ENCODE measurements around the gene PCDH8. TPM values are rescaled to one million over a fixed set of nuclear protein-coding genes. Genes with fewer than 3 reads are reported as not detected.
A peak's percentile ranks its signal among the peaks of the same experiment; 100 is the strongest.

Gene PCDH8
- total and polyA plus RNA-seq, 2 of the 13 experiments (the other 11 are each of a cell fraction or from before 2014, with no cell fraction given): not detected

DNA sequence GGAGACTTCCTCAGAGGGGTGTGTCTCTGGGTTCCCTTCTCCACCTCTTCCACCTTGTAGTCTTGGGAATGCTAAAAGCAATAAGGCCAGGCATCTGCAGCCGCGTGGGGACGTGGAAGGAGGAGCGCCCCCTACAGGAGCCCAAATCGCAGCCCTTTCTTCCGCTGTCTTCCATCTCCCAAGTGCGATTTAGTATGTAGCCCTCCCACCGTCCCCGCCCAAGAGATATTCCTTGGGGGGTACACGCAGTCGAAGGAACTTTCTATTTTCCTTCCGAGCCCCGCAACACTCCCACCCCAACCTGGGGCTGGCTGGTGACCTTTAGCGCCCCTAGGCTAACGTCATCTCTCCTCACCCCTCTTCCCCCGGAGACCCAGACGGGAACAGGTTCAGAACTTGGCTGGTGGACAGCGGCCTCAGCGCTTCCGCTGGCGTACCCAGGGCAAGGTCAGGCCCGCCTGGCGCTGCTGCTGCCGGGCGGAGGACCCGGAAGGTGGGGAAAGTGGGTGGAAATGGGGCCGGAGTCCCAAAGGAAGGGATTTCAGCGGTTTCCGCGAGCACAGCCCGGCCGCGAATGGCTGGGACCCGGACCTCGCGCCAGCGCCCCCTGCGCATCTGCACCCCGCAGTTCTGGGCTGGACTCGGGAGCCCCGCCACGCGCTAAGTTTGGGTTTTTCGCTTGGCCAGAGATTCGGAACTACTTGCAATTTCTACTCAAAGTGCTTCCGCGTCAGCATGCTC lies 2.1 kb upstream of the PCDH8 start (continued):
- peak; percentile 45; the same call in 1 of the 2 replicates for TF ChIP-seq SAFB2 (CRISPR knock-in tag; IDR thresholded peaks at IDR 0.05; ENCODE audit: borderline replicate concordance, low read depth)
- TF ChIP-seq, protein P1, sequence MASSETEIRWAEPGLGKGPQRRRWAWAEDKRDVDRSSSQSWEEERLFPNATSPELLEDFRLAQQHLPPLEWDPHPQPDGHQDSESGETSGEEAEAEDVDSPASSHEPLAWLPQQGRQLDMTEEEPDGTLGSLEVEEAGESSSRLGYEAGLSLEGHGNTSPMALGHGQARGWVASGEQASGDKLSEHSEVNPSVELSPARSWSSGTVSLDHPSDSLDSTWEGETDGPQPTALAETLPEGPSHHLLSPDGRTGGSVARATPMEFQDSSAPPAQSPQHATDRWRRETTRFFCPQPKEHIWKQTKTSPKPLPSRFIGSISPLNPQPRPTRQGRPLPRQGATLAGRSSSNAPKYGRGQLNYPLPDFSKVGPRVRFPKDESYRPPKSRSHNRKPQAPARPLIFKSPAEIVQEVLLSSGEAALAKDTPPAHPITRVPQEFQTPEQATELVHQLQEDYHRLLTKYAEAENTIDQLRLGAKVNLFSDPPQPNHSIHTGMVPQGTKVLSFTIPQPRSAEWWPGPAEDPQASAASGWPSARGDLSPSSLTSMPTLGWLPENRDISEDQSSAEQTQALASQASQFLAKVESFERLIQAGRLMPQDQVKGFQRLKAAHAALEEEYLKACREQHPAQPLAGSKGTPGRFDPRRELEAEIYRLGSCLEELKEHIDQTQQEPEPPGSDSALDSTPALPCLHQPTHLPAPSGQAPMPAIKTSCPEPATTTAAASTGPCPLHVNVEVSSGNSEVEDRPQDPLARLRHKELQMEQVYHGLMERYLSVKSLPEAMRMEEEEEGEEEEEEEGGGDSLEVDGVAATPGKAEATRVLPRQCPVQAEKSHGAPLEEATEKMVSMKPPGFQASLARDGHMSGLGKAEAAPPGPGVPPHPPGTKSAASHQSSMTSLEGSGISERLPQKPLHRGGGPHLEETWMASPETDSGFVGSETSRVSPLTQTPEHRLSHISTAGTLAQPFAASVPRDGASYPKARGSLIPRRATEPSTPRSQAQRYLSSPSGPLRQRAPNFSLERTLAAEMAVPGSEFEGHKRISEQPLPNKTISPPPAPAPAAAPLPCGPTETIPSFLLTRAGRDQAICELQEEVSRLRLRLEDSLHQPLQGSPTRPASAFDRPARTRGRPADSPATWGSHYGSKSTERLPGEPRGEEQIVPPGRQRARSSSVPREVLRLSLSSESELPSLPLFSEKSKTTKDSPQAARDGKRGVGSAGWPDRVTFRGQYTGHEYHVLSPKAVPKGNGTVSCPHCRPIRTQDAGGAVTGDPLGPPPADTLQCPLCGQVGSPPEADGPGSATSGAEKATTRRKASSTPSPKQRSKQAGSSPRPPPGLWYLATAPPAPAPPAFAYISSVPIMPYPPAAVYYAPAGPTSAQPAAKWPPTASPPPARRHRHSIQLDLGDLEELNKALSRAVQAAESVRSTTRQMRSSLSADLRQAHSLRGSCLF (CRISPR knock-in tag; IDR thresholded peaks at IDR 0.05; ENCODE audit: borderline replicate concordance): peak; percentile 76; the same call in 1 of the 2 replicates
- peak; percentile 52; the same call in 1 of the 2 replicates for TF ChIP-seq MTF2 (CRISPR knock-in tag; IDR thresholded peaks at IDR 0.05; ENCODE audit: borderline replicate concordance)
- peak; percentile 82 for TF ChIP-seq REPIN1 (CRISPR knock-in tag; IDR thresholded peaks at IDR 0.05; ENCODE audit: borderline replicate concordance, low read depth)
- TF ChIP-seq ZNF615 (CRISPR knock-in tag; IDR thresholded peaks at IDR 0.05; ENCODE audit: borderline replicate concordance): no peak
- TF ChIP-seq CBX1 (IDR thresholded peaks at IDR 0.05; ENCODE audit: low read depth): peak; percentile 94
- TF ChIP-seq ZNF557 (CRISPR knock-in tag; IDR thresholded peaks at IDR 0.05): 0 out of 2 replicates have a peak, but pooled peaks have one; percentile 81
- peak; percentile 81 for TF ChIP-seq HOXD1 (CRISPR knock-in tag; IDR thresholded peaks at IDR 0.05)
- TF ChIP-seq TARDBP (CRISPR knock-in tag; IDR thresholded peaks at IDR 0.05): peak; percentile 64
- peak; percentile 99 for TF ChIP-seq MIER2 (CRISPR knock-in tag; IDR thresholded peaks at IDR 0.05)
- 0 out of 2 replicates have a peak, but pooled peaks have one; percentile 81 for TF ChIP-seq STAT5B (CRISPR knock-in tag; IDR thresholded peaks at IDR 0.05)
- peak; percentile 49 for TF ChIP-seq HNF4A (CRISPR knock-in tag; IDR thresholded peaks at IDR 0.05)
- peak; percentile 97 for TF ChIP-seq GABPB1 (CRISPR knock-in tag; IDR thresholded peaks at IDR 0.05)
- peak; percentile 64; the same call in 1 of the 2 replicates for TF ChIP-seq ZNF367 (CRISPR knock-in tag; IDR thresholded peaks at IDR 0.05; ENCODE audit: borderline replicate concordance)
- TF ChIP-seq TOPORS (CRISPR knock-in tag; IDR thresholded peaks at IDR 0.05): peak; percentile 49; the same call in 1 of the 2 replicates
- TF ChIP-seq ZNF34 (CRISPR knock-in tag; IDR thresholded peaks at IDR 0.05; ENCODE audit: borderline replicate concordance): no peak
- TF ChIP-seq, protein P2, sequence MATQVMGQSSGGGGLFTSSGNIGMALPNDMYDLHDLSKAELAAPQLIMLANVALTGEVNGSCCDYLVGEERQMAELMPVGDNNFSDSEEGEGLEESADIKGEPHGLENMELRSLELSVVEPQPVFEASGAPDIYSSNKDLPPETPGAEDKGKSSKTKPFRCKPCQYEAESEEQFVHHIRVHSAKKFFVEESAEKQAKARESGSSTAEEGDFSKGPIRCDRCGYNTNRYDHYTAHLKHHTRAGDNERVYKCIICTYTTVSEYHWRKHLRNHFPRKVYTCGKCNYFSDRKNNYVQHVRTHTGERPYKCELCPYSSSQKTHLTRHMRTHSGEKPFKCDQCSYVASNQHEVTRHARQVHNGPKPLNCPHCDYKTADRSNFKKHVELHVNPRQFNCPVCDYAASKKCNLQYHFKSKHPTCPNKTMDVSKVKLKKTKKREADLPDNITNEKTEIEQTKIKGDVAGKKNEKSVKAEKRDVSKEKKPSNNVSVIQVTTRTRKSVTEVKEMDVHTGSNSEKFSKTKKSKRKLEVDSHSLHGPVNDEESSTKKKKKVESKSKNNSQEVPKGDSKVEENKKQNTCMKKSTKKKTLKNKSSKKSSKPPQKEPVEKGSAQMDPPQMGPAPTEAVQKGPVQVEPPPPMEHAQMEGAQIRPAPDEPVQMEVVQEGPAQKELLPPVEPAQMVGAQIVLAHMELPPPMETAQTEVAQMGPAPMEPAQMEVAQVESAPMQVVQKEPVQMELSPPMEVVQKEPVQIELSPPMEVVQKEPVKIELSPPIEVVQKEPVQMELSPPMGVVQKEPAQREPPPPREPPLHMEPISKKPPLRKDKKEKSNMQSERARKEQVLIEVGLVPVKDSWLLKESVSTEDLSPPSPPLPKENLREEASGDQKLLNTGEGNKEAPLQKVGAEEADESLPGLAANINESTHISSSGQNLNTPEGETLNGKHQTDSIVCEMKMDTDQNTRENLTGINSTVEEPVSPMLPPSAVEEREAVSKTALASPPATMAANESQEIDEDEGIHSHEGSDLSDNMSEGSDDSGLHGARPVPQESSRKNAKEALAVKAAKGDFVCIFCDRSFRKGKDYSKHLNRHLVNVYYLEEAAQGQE (IDR thresholded peaks at IDR 0.05; ENCODE audit: borderline replicate concordance in 1 of 2, low read depth in 1 of 2, low read length in 2 of 2): peak; percentile 95 to 98
- TF ChIP-seq ZNF652 (CRISPR knock-in tag; IDR thresholded peaks at IDR 0.05; ENCODE audit: borderline replicate concordance, low read depth): no peak
- TF ChIP-seq, protein P3, sequence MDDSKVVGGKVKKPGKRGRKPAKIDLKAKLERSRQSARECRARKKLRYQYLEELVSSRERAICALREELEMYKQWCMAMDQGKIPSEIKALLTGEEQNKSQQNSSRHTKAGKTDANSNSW (CRISPR knock-in tag; IDR thresholded peaks at IDR 0.05; ENCODE audit: borderline replicate concordance): 0 out of 2 replicates have a peak, but pooled peaks have one; percentile 43
- TF ChIP-seq KDM2A (CRISPR knock-in tag; IDR thresholded peaks at IDR 0.05; ENCODE audit: borderline replicate concordance, low read depth): peak; percentile 62; the same call in 1 of the 2 replicates
- peak; percentile 84; the same call in 1 of the 2 replicates for TF ChIP-seq ZNF264 (CRISPR knock-in tag; IDR thresholded peaks at IDR 0.05)
